MM.1S (cell line): ENCODE results near the gene PLPPR4.

Experiments
- EZH2 ChIP-seq: fragments of 300-600 bp; sonication (generic); optimal IDR thresholded peaks from 2 replicates; pipeline ENCODE3; 2017; ENCODE audit warnings: low read depth, mild to moderate bottlenecking, antibody characterized with exemption, low read length, mixed read lengths
- EZH2phosphoT487 ChIP-seq: fragments of 300-600 bp; sonication (generic); IDR thresholded peaks from 2 replicates; pipeline ENCODE4 v1.6.1; 2018; ENCODE audit warnings: antibody characterized with exemption, low read length
- TF ChIP-seq, protein P1 (sequence below): fragments of 300-600 bp; sonication (generic); IDR thresholded peaks from 2 replicates; pipeline ENCODE4 v1.5.1; 2016; ENCODE audit warnings: antibody characterized with exemption, low read length, mixed read lengths

DNA sequence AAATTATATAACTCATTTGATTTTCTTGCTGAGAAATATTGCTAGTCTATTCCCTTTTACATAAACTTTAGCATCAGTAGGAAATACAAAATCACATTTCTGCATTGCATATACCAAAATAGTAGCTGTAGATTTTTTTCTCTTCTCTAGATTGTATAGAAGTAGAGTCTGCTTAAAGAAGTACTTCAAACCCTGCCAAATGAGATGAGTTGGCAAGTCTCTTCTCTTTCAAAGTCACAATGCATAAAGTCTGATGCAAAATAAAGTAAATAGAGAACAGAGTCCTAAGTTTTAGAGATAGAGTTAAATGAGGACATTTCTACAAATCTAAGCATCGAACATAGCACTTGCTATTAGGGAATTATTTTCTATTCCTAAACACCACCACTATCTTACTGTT, 6.4 kb downstream of the PLPPR4 start:
- TF ChIP-seq, protein P1, sequence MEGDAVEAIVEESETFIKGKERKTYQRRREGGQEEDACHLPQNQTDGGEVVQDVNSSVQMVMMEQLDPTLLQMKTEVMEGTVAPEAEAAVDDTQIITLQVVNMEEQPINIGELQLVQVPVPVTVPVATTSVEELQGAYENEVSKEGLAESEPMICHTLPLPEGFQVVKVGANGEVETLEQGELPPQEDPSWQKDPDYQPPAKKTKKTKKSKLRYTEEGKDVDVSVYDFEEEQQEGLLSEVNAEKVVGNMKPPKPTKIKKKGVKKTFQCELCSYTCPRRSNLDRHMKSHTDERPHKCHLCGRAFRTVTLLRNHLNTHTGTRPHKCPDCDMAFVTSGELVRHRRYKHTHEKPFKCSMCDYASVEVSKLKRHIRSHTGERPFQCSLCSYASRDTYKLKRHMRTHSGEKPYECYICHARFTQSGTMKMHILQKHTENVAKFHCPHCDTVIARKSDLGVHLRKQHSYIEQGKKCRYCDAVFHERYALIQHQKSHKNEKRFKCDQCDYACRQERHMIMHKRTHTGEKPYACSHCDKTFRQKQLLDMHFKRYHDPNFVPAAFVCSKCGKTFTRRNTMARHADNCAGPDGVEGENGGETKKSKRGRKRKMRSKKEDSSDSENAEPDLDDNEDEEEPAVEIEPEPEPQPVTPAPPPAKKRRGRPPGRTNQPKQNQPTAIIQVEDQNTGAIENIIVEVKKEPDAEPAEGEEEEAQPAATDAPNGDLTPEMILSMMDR = no peak
- TF ChIP-seq EZH2 = no peak
- no peak for TF ChIP-seq EZH2phosphoT487
